ENCODE measurements around the gene SERTAD2. TPM values are rescaled to one million over a fixed set of nuclear protein-coding genes. Genes with fewer than 3 reads are reported as not detected.

Gene SERTAD2
- total and polyA plus RNA-seq, 7 donors, result 3.3 to 13.2 (median 10.3) TPM

DNA sequence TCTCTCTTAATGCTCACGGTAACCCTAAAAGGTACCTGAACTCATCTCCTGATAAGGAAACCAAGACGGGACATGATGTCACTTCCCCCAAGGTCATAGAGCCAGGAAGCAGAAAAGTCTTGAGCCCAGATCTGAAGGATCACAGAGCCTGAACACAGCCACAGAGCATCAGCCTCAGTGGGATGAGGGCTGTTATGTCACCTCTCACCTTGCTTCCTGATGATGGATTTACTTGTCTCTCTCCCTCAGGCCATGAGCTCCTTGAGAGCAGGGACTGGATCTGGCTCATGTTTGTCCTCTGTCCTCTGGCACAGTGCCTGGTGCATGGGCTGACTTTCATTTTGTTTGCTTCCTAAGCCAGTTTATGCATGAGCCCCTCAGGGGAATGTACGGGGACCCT is 54.2 kb downstream of the SERTAD2 start:
- no peaks in the 10 kb centered on the region for H3K4me1 ChIP-seq
- H3K9me3 ChIP-seq, result no peaks in the 10 kb centered on the region
- H3K27me3 ChIP-seq (ENCODE audit: insufficient read depth in 3 of 3, low read length in 2 of 3), result no peaks in the 10 kb centered on the region
- no peak overlapping the region for H3K4me3 ChIP-seq
- peak in 1 of 4 donors; percentile 18 for ATAC-seq
- TF ChIP-seq CTCF (IDR thresholded peaks at IDR 0.05), result no peak
- DNase-seq, result no peak
- intact Hi-C loops (cut with DNase I), result no loop called here
- 33 to 50% (median 37%) methylated on average over 3 of the region's 3 CpGs for WGBS, 3 donors
- no peaks in the 10 kb centered on the region for H3K36me3 ChIP-seq (ENCODE audit: insufficient read depth in 1 of 2, low read depth in 1 of 2)
- H3K27ac ChIP-seq, result no peak overlapping the region

DNA sequence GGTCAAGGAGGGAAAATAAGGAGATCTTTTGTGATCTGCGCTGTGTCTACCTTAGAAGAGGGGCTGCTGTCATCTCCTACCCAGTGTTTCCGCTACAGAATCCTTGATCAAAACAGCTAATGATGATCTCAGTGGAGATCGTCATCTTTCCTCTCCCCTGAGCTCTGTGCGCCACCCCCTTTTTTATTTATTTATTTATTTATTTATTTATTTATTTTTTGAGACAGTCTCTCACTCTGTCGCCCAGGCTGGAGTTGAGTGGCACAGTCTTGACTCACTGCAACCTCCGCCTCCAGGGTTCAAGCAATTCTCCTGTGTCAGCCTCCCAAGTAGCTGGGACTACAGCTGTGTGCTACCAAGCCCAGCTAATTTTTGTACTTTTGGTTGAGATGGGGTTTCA is 55.5 kb downstream of the SERTAD2 start:
- peaks cover 7% of the 10 kb centered on the region for H3K4me1 ChIP-seq
- no peaks in the 10 kb centered on the region for H3K9me3 ChIP-seq
- no peak overlapping the region for H3K4me3 ChIP-seq
- TF ChIP-seq CTCF (IDR thresholded peaks at IDR 0.05), result no peak
- no peaks in the 10 kb centered on the region for H3K27me3 ChIP-seq (ENCODE audit: insufficient read depth in 3 of 3, low read length in 2 of 3)
- intact Hi-C loops (cut with DNase I), result no loop called here
- DNase-seq, result no peak
- H3K27ac ChIP-seq, result no peak overlapping the region
- 96 to 99% (median 99%) methylated on average over 6 of the region's 6 CpGs for WGBS, 3 donors
- no peak for ATAC-seq
- H3K36me3 ChIP-seq (ENCODE audit: insufficient read depth in 1 of 2, low read depth in 1 of 2), result no peaks in the 10 kb centered on the region

DNA sequence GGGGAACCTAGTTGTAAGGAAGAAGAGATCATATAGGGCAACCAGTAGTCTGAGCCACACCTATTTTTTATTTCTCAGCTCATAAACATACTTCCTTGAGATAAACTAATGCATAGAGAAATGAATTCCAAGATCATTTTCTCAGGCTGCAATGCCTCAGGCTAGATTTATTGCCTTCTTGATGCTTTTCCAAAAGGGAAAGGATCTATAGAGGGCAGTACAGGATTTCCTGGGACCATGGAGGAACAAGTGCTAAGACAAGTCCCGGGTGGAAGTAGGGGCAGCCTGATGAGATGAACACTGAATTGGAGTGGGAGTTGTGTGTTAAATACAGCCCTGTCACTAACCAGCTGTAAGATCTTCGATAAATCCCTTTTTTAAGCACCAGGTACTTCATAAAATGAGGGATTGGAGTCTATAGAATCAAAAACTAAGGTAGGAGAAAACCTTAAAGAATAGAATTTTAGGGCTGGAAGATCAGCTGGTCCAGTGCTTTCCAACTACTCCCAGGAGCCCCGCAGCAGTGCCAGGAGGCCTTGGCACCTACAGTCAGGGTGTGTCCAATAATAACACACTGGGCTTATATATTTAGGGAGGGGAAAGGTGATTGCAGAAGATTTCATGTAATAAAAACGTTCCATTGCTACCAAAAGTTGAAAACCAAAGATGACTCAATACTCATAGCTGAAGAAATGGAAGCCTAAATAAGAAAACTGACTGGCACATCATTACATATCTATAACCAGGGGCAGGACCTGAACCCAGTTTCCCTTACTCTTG is 58.1 kb downstream of the SERTAD2 start:
- WGBS, 3 donors, result 33 to 43% (median 36%) methylated on average over 4 of the region's 4 CpGs
- H3K36me3 ChIP-seq (ENCODE audit: insufficient read depth in 1 of 2, low read depth in 1 of 2), result peaks cover 0 to 17% of the 10 kb centered on the region in 2 donors
- H3K9me3 ChIP-seq, result no peaks in the 10 kb centered on the region
- no peak overlapping the region for H3K4me3 ChIP-seq
- peaks cover 16% of the 10 kb centered on the region for H3K4me1 ChIP-seq
- TF ChIP-seq CTCF (IDR thresholded peaks at IDR 0.05), result peak; percentile 13
- ATAC-seq, result peak in 1 of 4 donors; percentile 37
- no peaks in the 10 kb centered on the region for H3K27me3 ChIP-seq (ENCODE audit: insufficient read depth in 3 of 3, low read length in 2 of 3)
- no peak overlapping the region for H3K27ac ChIP-seq
- DNase-seq, result no peak
- intact Hi-C loops (cut with DNase I), result no loop called here

DNA sequence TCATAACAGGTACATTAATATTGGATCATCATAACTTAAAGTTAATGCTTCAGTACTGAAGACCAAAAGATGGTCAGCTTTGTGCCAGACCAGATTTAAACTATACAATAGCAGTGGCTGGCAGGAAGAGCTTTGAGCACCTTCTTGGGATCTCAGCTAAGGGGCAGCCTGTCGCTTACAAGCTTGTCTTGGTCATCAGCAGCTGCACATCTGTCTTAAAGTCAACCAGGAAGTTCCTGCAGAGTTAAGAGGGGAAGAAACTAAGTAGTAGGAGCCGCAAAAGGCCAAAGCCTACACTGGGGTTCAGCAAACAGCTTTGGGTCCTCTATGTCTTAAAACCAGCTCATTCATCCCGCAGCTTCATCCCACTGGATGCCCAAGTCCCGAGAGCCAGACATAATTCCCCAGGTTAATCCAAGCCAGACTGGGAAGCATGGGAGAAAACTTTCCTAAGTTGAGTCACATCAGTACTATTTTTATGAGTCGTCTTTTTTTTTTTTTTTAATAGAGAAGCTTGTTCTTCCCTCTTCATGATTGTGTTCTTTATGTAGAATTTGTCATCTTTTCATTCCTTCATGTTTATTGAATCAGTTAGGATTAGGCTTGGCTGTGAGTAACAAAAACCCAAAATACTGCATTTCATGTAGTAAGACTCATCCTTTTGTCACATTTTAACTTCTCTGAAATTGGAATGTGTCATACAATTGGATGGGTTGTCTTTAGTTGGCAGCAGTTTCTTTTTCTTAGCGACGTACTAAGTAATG is 59.3 kb downstream of the SERTAD2 start:
- WGBS, 3 donors, result 73 to 85% (median 75%) methylated on average over 7 of the region's 7 CpGs
- Histone ChIP-seq H3K27ac (no peak overlapping the region), H3K4me1 (peaks cover 16% of the 10 kb centered on the region), H3K27me3 (ENCODE audit: insufficient read depth in 3 of 3, low read length in 2 of 3) (no peaks in the 10 kb centered on the region), H3K9me3 (no peaks in the 10 kb centered on the region), H3K4me3 (no peak overlapping the region), H3K36me3 (ENCODE audit: insufficient read depth in 1 of 2, low read depth in 1 of 2) (peaks cover 0 to 27% of the 10 kb centered on the region in 2 donors)
- no peak for DNase-seq
- no peak for ATAC-seq
- TF ChIP-seq CTCF (IDR thresholded peaks at IDR 0.05), result no peak
- intact Hi-C loops (cut with DNase I), result loop anchor here in 1 of 2 donors (1.0 kb wide), 1 partner anchor 27 kb away; no protein-coding TSS in a partner anchor
